Measurements from ENCODE around the gene KRTAP1-4. TPM values are rescaled to one million over a fixed set of nuclear protein-coding genes. Genes with fewer than 3 reads are reported as not detected.
"Not testable (repeated sequence)": the region's sequence is repeated elsewhere in the genome, so short reads cannot be mapped to it uniquely, and the experiment has no call there.

KRTAP1-4 gene
- total RNA-seq, 2 experiments from 2014 or later: not detected

- H3K4me3 Mint-ChIP-seq: no peak overlapping the region
- POLR2A ChIA-PET: no interaction called here
- intact Hi-C loops (cut with micrococcal nuclease): no loop called here
- H3K27ac Mint-ChIP-seq: no peak overlapping the region
- CTCF ChIA-PET: no interaction called here
- no peaks in the 10 kb centered on the region for H3K4me1 Mint-ChIP-seq (ENCODE audit: low read depth)
- DNase-seq: no peak
- no peaks in the 10 kb centered on the region for H3K9me3 Mint-ChIP-seq
- peaks cover 8% of the 10 kb centered on the region for H3K27me3 Mint-ChIP-seq
- no peak for ATAC-seq
- TF ChIP-seq CTCF (IDR thresholded peaks at IDR 0.05): no peak
- no peaks in the 10 kb centered on the region for H3K36me3 Mint-ChIP-seq (ENCODE audit: low read depth)
Measured at GRCh38 chr17:41002814-41003213, 27.2 kb downstream of the KRTAP1-4 start.

GRCh38 chr17:41001795-41002194 is 28.2 kb downstream of the KRTAP1-4 start:
- ChIA-PET POLR2A (no interaction called here), CTCF (no interaction called here)
- intact Hi-C loops (cut with micrococcal nuclease): no loop called here
- Mint-ChIP-seq H3K4me1 (ENCODE audit: low read depth) (no peaks in the 10 kb centered on the region), H3K27ac (no peak overlapping the region), H3K9me3 (no peaks in the 10 kb centered on the region), H3K36me3 (ENCODE audit: low read depth) (no peaks in the 10 kb centered on the region), H3K27me3 (peaks cover 13% of the 10 kb centered on the region), H3K4me3 (no peak overlapping the region)
- no peak for DNase-seq
- TF ChIP-seq CTCF (IDR thresholded peaks at IDR 0.05): no peak
- ATAC-seq: no peak

GRCh38 chr17:40999563-40999962 is 30.4 kb downstream of the KRTAP1-4 start, which contains the start of gene KRTAP3-2:
TSS of gene KRTAP3-2 (minus strand) at chr17:40999906. CDS start at chr17:40999853, 53 bp downstream.
- intact Hi-C loops (cut with micrococcal nuclease); CTCF ChIA-PET; ATAC-seq; H3K4me1 Mint-ChIP-seq (ENCODE audit: low read depth); H3K27ac Mint-ChIP-seq; H3K9me3 Mint-ChIP-seq; POLR2A ChIA-PET; H3K4me3 Mint-ChIP-seq; DNase-seq; H3K36me3 Mint-ChIP-seq (ENCODE audit: low read depth): not testable (repeated sequence)
- H3K27me3 Mint-ChIP-seq: peaks cover 15% of the 10 kb centered on the region

GRCh38 chr17:40997361-40997760 is 32.6 kb downstream of the KRTAP1-4 start:
- no peak for DNase-seq
- POLR2A ChIA-PET: no interaction called here
- intact Hi-C loops (cut with micrococcal nuclease): no loop called here
- ATAC-seq: no peak
- Mint-ChIP-seq H3K4me1 (ENCODE audit: low read depth) (no peaks in the 10 kb centered on the region), H3K27me3 (peaks cover 27% of the 10 kb centered on the region), H3K9me3 (no peaks in the 10 kb centered on the region), H3K36me3 (ENCODE audit: low read depth) (no peaks in the 10 kb centered on the region), H3K27ac (no peak overlapping the region), H3K4me3 (no peak overlapping the region)
- TF ChIP-seq CTCF (IDR thresholded peaks at IDR 0.05): no peak
- CTCF ChIA-PET: no interaction called here

- H3K27ac Mint-ChIP-seq: no peak overlapping the region
Measured at GRCh38 chr17:40996829-40997228, 33.2 kb downstream of the KRTAP1-4 start.

More at GRCh38 chr17:40996829-40997228, 33.2 kb downstream of the KRTAP1-4 start:
- ChIA-PET POLR2A (no interaction called here), CTCF (interaction anchor here (1.6 kb wide), 1 partner anchor 10 kb away, joined by 5 read pairs; no protein-coding TSS in a partner anchor)
- Mint-ChIP-seq H3K36me3 (ENCODE audit: low read depth) (no peaks in the 10 kb centered on the region), H3K4me1 (ENCODE audit: low read depth) (no peaks in the 10 kb centered on the region), H3K27me3 (peaks cover 30% of the 10 kb centered on the region), H3K9me3 (no peaks in the 10 kb centered on the region), H3K4me3 (no peak overlapping the region)
- DNase-seq: no peak
- intact Hi-C loops (cut with micrococcal nuclease): no loop called here
- TF ChIP-seq CTCF (IDR thresholded peaks at IDR 0.05): no peak
- ATAC-seq: no peak

All from activated CD8-positive, alpha-beta T cell treated with anti-CD3 and anti-CD28 coated beads for 36 hours (primary cell).